Prostate gland (tissue), 2 donors: Measurements from ENCODE around the gene C1orf115.

Experiments
- CTCF ChIP-seq, 4 experiments: fragments of 200-600 bp in 2 of 4; fragments of 450-650 bp in 2 of 4; sonication (generic) in 2 of 4; IDR thresholded peaks; 1 replicate in 3 of 4; 2 replicates in 1 of 4; pipeline ENCODE4 v1.5.1; 2016 to 2019; ENCODE audit warnings: antibody characterized with exemption in 4 of 4, mild to moderate bottlenecking in 2 of 4, moderate library complexity in 2 of 4
- POLR2A ChIP-seq: fragments of 450-650 bp; IDR thresholded peaks from one replicate; pipeline ENCODE4 v1.6.1; 2016; ENCODE audit warnings: antibody characterized with exemption, mild to moderate bottlenecking
- POLR2AphosphoS5 ChIP-seq: sonication (generic); formaldehyde crosslinking; IDR thresholded peaks from one replicate; pipeline ENCODE4 v1.6.1; 2017; ENCODE audit warnings: antibody characterized with exemption

- TF ChIP-seq CTCF (IDR thresholded peaks at IDR 0.05) (no peak), POLR2AphosphoS5 (no peak), POLR2A (no peak)
Observed at GRCh38 chr1:220711056-220711809, 21.1 kb downstream of the C1orf115 start.
